H9 (cell line): ENCODE data around the gene CBX5. TPM values are rescaled to one million over a fixed set of nuclear protein-coding genes. Genes with fewer than 3 reads are reported as not detected.

Experiments used
- DNase-seq: peaks from one replicate; pipeline ENCODE4 v3.0.0-alpha.2; 2017
- H2AFZ ChIP-seq: one replicate; pipeline ENCODE4 v1.6.1; 2013; ENCODE audit warnings: mild to moderate bottlenecking, low read length, control low read depth, moderate library complexity
- H2AK5ac ChIP-seq: 2 replicates; pipeline ENCODE4 v1.6.1; 2013; ENCODE audit warnings: low read length, control low read depth, mixed read lengths; ENCODE audit not compliant: insufficient read length
- H2BK120ac ChIP-seq: one replicate; pipeline ENCODE4 v1.6.1; 2013; ENCODE audit warnings: low read depth, mild to moderate bottlenecking, low read length, control low read depth, inconsistent platforms; ENCODE audit not compliant: poor library complexity, severe bottlenecking
- H2BK12ac ChIP-seq: 2 replicates; pipeline ENCODE4 v1.6.1; 2013; ENCODE audit warnings: low read length, control low read depth, mixed read lengths, low read depth; ENCODE audit not compliant: insufficient read length
- H2BK15ac ChIP-seq: 2 replicates; pipeline ENCODE4 v1.6.1; 2013; ENCODE audit warnings: low read depth, low read length, control low read depth
- H2BK20ac ChIP-seq: one replicate; pipeline ENCODE4 v1.6.1; 2013; ENCODE audit warnings: low read depth, mild to moderate bottlenecking, low read length, control low read depth, inconsistent platforms; ENCODE audit not compliant: poor library complexity, severe bottlenecking
- H2BK5ac ChIP-seq: 2 replicates; pipeline ENCODE4 v1.6.1; 2013; ENCODE audit warnings: low read length, control low read depth, mixed read lengths; ENCODE audit not compliant: insufficient read length
- H3K14ac ChIP-seq: 2 replicates; pipeline ENCODE4 v1.6.1; 2013; ENCODE audit warnings: low read length, control low read depth; ENCODE audit not compliant: insufficient read depth
- H3K18ac ChIP-seq: 2 replicates; pipeline ENCODE4 v1.6.1; 2013; ENCODE audit warnings: low read depth, mild to moderate bottlenecking, mixed read lengths, low read length, control low read depth; ENCODE audit not compliant: insufficient read length
- H3K23ac ChIP-seq: 2 replicates; pipeline ENCODE4 v1.6.1; 2013; ENCODE audit warnings: low read length, control low read depth, mixed read lengths, low read depth; ENCODE audit not compliant: insufficient read length
- H3K23me2 ChIP-seq: 2 replicates; pipeline ENCODE4 v1.6.1; 2013; ENCODE audit warnings: low read depth, mild to moderate bottlenecking, mixed read lengths, low read length, control low read depth; ENCODE audit not compliant: insufficient read length, poor library complexity, severe bottlenecking
- H3K27ac ChIP-seq: 2 replicates; pipeline ENCODE4 v1.5.1; 2013; ENCODE audit warnings: low read length, control low read depth, mixed read lengths, low read depth; ENCODE audit not compliant: insufficient read length
- H3K27me3 ChIP-seq: 2 replicates; pipeline ENCODE4 v1.6.1; 2013; ENCODE audit warnings: low read length, control low read depth, inconsistent platforms; ENCODE audit not compliant: insufficient read depth
- H3K4ac ChIP-seq: 2 replicates; pipeline ENCODE4 v1.6.1; 2013; ENCODE audit warnings: low read depth, mild to moderate bottlenecking, control low read depth, inconsistent platforms, low read length, moderate library complexity
- H3K4me1 ChIP-seq: 2 replicates; pipeline ENCODE4 v1.6.1; 2013; ENCODE audit warnings: low read length, control low read depth, inconsistent platforms; ENCODE audit not compliant: insufficient read depth
- H3K4me2 ChIP-seq: 2 replicates; pipeline ENCODE4 v1.6.1; 2013; ENCODE audit warnings: low read length, control low read depth, mixed read lengths; ENCODE audit not compliant: insufficient read length, insufficient read depth
- H3K56ac ChIP-seq: 2 replicates; pipeline ENCODE4 v1.6.1; 2013; ENCODE audit warnings: low read depth, mild to moderate bottlenecking, mixed read lengths, low read length, control low read depth; ENCODE audit not compliant: insufficient read length
- H3K79me1 ChIP-seq: 2 replicates; pipeline ENCODE4 v1.6.1; 2013; ENCODE audit warnings: low read depth, mild to moderate bottlenecking, moderate library complexity, low read length, control low read depth, inconsistent platforms; ENCODE audit not compliant: insufficient read depth, poor library complexity, severe bottlenecking
- H3K79me2 ChIP-seq: 2 replicates; pipeline ENCODE4 v1.6.1; 2013; ENCODE audit warnings: low read length, control low read depth, inconsistent platforms; ENCODE audit not compliant: insufficient read depth
- H3K9ac ChIP-seq: 2 replicates; pipeline ENCODE4 v1.6.1; 2013; ENCODE audit warnings: low read length, control low read depth, mixed read lengths; ENCODE audit not compliant: insufficient read length; ENCODE audit errors: extremely low read depth
- H3K9me3 ChIP-seq: one replicate; pipeline ENCODE4 v1.6.1; 2013; ENCODE audit warnings: low read depth, low read length, inconsistent platforms; ENCODE audit not compliant: control insufficient read depth
- H3T11ph ChIP-seq: one replicate; pipeline ENCODE4 v1.6.1; 2013; ENCODE audit warnings: mild to moderate bottlenecking, low read length, control low read depth, inconsistent platforms
- H4K20me1 ChIP-seq: one replicate; pipeline ENCODE4 v1.6.1; 2013; ENCODE audit not compliant: control insufficient read depth, insufficient read length, insufficient read depth
- H4K5ac ChIP-seq: 2 replicates; pipeline ENCODE4 v1.6.1; 2013; ENCODE audit warnings: low read depth, mild to moderate bottlenecking, mixed read lengths, low read length, control low read depth; ENCODE audit not compliant: insufficient read length
- H4K8ac ChIP-seq: replicated peaks from 2 replicates; pipeline ENCODE4 v1.6.1; 2013; ENCODE audit warnings: low read length, control low read depth, mixed read lengths, low read depth; ENCODE audit not compliant: insufficient read length
- H4K91ac ChIP-seq: 2 replicates; pipeline ENCODE4 v1.6.1; 2013; ENCODE audit warnings: low read depth, mild to moderate bottlenecking, moderate library complexity, mixed read lengths, low read length, control low read depth; ENCODE audit not compliant: insufficient read length
- H3K27ac Mint-ChIP-seq, 3 experiments: 2 replicates in 2 of 3; 3 replicates in 1 of 3; pipeline ENCODE4 v1.8.0; 2020 to 2021; ENCODE audit warnings: mixed read lengths in 3 of 3, mild to moderate bottlenecking in 1 of 3, moderate library complexity in 1 of 3
- H3K27me3 Mint-ChIP-seq: 2 replicates; pipeline ENCODE4 v1.8.0; 2021; ENCODE audit warnings: low read depth, mild to moderate bottlenecking, moderate library complexity, mixed read lengths
- H3K36me3 Mint-ChIP-seq, 3 experiments: 2 replicates in 2 of 3; 3 replicates in 1 of 3; pipeline ENCODE4 v1.8.0; 2020 to 2021; ENCODE audit warnings: low read depth in 3 of 3, mixed read lengths in 3 of 3; ENCODE audit not compliant: insufficient read depth in 1 of 3
- H3K4me1 Mint-ChIP-seq, 2 experiments: 2 replicates each; pipeline ENCODE4 v1.8.0; 2020; ENCODE audit warnings: mixed read lengths in 2 of 2
- H3K4me3 Mint-ChIP-seq, 2 experiments: 2 replicates in 1 of 2; 3 replicates in 1 of 2; pipeline ENCODE4 v1.8.0; 2020 to 2021; ENCODE audit warnings: mild to moderate bottlenecking in 2 of 2, mixed read lengths in 2 of 2, moderate library complexity in 1 of 2
- H3K9me3 Mint-ChIP-seq, 2 experiments: 2 replicates in 1 of 2; 3 replicates in 1 of 2; pipeline ENCODE4 v1.8.0; 2020; ENCODE audit warnings: mild to moderate bottlenecking in 2 of 2, mixed read lengths in 2 of 2, moderate library complexity in 1 of 2
- CTCF ChIP-seq: fragments of 200-600 bp; sonication (generic); conservative IDR thresholded peaks from 3 replicates; pipeline ENCODE4 v1.8.0; 2021; ENCODE audit warnings: antibody characterized with exemption, mild to moderate bottlenecking
- WGBS: extraction: QIAGEN DNeasy Blood & Tissue Kit; methylation state at CpG from one replicate; pipeline ENCODE4 v1.1.7; 2013; ENCODE audit warnings: missing lambda C conversion rate, low lambda C conversion rate, mixed read lengths; ENCODE audit not compliant: insufficient read length; ENCODE audit errors: extremely low coverage; 5-methylcytosine and 5-hydroxymethylcytosine counted together
- total RNA-seq: library from RNA; stranded (reverse); gene quantifications from 2 replicates; pipeline ENCODE4 v1.2.1, GENCODE V29; 2021

Gene CBX5
- total RNA-seq, 1 experiment from 2014 or later = 206 TPM

GRCh38 chr12:54204316-54204715 is 75.6 kb downstream of the CBX5 start:
- Histone ChIP-seq H4K91ac (no peak overlapping the region), H3T11ph (no peak overlapping the region), H3K4me2 (no peak overlapping the region), H3K4ac (no peak overlapping the region), H3K14ac (no peak overlapping the region), H3K79me2 (no peaks in the 10 kb centered on the region), H3K18ac (no peak overlapping the region), H3K27ac (no peak overlapping the region), H2BK5ac (no peak overlapping the region), H4K8ac (no peak overlapping the region), H3K23me2 (no peaks in the 10 kb centered on the region), H4K20me1 (no peaks in the 10 kb centered on the region), H2BK120ac (no peak overlapping the region), H2BK12ac (no peak overlapping the region), H3K79me1 (no peaks in the 10 kb centered on the region), H3K56ac (no peak overlapping the region), H3K9ac (no peak overlapping the region), H2AFZ (no peak overlapping the region), H3K9me3 (no peaks in the 10 kb centered on the region), H2BK20ac (no peak overlapping the region), H2BK15ac (no peak overlapping the region), H3K23ac (no peak overlapping the region), H3K4me1 (no peaks in the 10 kb centered on the region), H2AK5ac (no peak overlapping the region), H4K5ac (no peak overlapping the region), H3K27me3 (peaks cover 15% of the 10 kb centered on the region; the same call in 1 of the 2 replicates)
- H3K9me3 Mint-ChIP-seq = peaks cover 0 to 3% of the 10 kb centered on the region in 2 experiments; a peak in 2 of 5 replicates
- no peak for TF ChIP-seq CTCF
- no peak for DNase-seq
- no peak overlapping the region for H3K4me3 Mint-ChIP-seq
- no peak overlapping the region for H3K27ac Mint-ChIP-seq
- WGBS = no CpG with 5 or more reads among the region's 7 CpGs
- peaks cover 92% of the 10 kb centered on the region for H3K27me3 Mint-ChIP-seq
- H3K4me1 Mint-ChIP-seq = peaks cover 11 to 13% of the 10 kb centered on the region in 2 experiments
- no peaks in the 10 kb centered on the region for H3K36me3 Mint-ChIP-seq
